22Rv1 (cell line): ENCODE measurements around the gene RCN2.

Experiments used
- H3K27ac ChIP-seq: fragments of 450-650 bp; 2 replicates; pipeline ENCODE4 v1.5.1; 2017
- CTCF ChIP-seq: fragments of 450-650 bp; IDR thresholded peaks from 2 replicates; pipeline ENCODE4 v1.5.1; 2017; ENCODE audit warnings: mild to moderate bottlenecking
- ZFX ChIP-seq: fragments of 450-650 bp; IDR thresholded peaks from 2 replicates; pipeline ENCODE4 v1.6.1; 2017; ENCODE audit warnings: antibody characterized with exemption, borderline replicate concordance

The RCN2 gene

GRCh38 chr15:76987276-76987675 lies 55.7 kb downstream of the RCN2 start:
- TF ChIP-seq ZFX (no peak), CTCF (no peak)
- H3K27ac ChIP-seq: no peak overlapping the region

GRCh38 chr15:76987896-76988860 lies 56.6 kb downstream of the RCN2 start:
- no peak overlapping the region for H3K27ac ChIP-seq
- TF ChIP-seq ZFX (no peak), CTCF (no peak)

GRCh38 chr15:76988867-76989780 lies 57.6 kb downstream of the RCN2 start:
- no peak overlapping the region for H3K27ac ChIP-seq
- no peak for TF ChIP-seq ZFX
- no peak for TF ChIP-seq CTCF

GRCh38 chr15:76991048-76991447 lies 59.5 kb downstream of the RCN2 start:
- TF ChIP-seq CTCF (no peak), ZFX (no peak)
- no peak overlapping the region for H3K27ac ChIP-seq

GRCh38 chr15:76991741-76992645 lies 60.4 kb downstream of the RCN2 start:
- no peak for TF ChIP-seq CTCF
- TF ChIP-seq ZFX: no peak
- no peak overlapping the region for H3K27ac ChIP-seq

GRCh38 chr15:76993114-76993725 lies 61.7 kb downstream of the RCN2 start:
- TF ChIP-seq ZFX (no peak), CTCF (no peak)
- H3K27ac ChIP-seq: no peak overlapping the region
